K562 (cell line): ENCODE measurements around the gene LMAN2. TPM values are rescaled to one million over a fixed set of nuclear protein-coding genes. Genes with fewer than 3 reads are reported as not detected.

Experiments
- BCL6 ChIP-seq: fragments of 250-450 bp; sonication (Bioruptor Pico); IDR thresholded peaks from 2 replicates; pipeline ENCODE4 v1.4.0; 2020
- BRD4 ChIP-seq: fragments of 200-600 bp; sonication (generic); IDR thresholded peaks from 2 replicates; pipeline ENCODE4 v1.6.1; 2017; ENCODE audit warnings: inconsistent platforms
- CBFB ChIP-seq: sonication (generic); formaldehyde crosslinking; IDR thresholded peaks from 2 replicates; pipeline ENCODE4 v1.4.0; 2020; ENCODE audit warnings: mild to moderate bottlenecking, missing genetic modification reagents
- CSDE1 ChIP-seq, 2 experiments: fragments of 450-650 bp; IDR thresholded peaks; 2 replicates each; pipeline ENCODE4 v1.6.1; 2016; ENCODE audit warnings: mild to moderate bottlenecking in 1 of 2
- ELF4 ChIP-seq: fragments of 450-650 bp; formaldehyde crosslinking; IDR thresholded peaks from 2 replicates; pipeline ENCODE4 v1.4.0; 2022; ENCODE audit warnings: missing genetic modification characterization
- HMG20B ChIP-seq: fragments of 250-450 bp; sonication (Bioruptor Pico); IDR thresholded peaks from 2 replicates; pipeline ENCODE4 v1.5.0; 2021; ENCODE audit warnings: mild to moderate bottlenecking
- IRF9 ChIP-seq: fragments of 450-650 bp; IDR thresholded peaks from 2 replicates; pipeline ENCODE4 v1.6.1; 2016; ENCODE audit warnings: missing biosample characterization, missing genetic modification characterization
- JUND ChIP-seq, 2 experiments: IDR thresholded peaks; 2 replicates in 1 of 2; 3 replicates in 1 of 2; pipeline ENCODE4 v1.6.1; 2011; ENCODE audit warnings: borderline replicate concordance in 2 of 2, low read depth in 2 of 2, low read length in 2 of 2, improper control_type of control experiment in 1 of 2, missing biosample characterization in 1 of 2, missing genetic modification characterization in 1 of 2, missing genetic modification reagents in 1 of 2
- KHSRP ChIP-seq: fragments of 450-650 bp; IDR thresholded peaks from 2 replicates; pipeline ENCODE4 v1.6.1; 2017
- MCM5 ChIP-seq: fragments of 450-650 bp; IDR thresholded peaks from 2 replicates; pipeline ENCODE4 v1.6.1; 2016; ENCODE audit warnings: low read depth
- REST ChIP-seq, 2 experiments: fragments of 450-650 bp; formaldehyde crosslinking in 1 of 2; IDR thresholded peaks; 2 replicates each; pipeline versions ENCODE4 v1.4.0 to v1.6.1; 2014 to 2020; ENCODE audit warnings: mild to moderate bottlenecking in 2 of 2, borderline replicate concordance in 1 of 2, low read depth in 1 of 2
- SIN3B ChIP-seq: fragments of 450-650 bp; IDR thresholded peaks from 2 replicates; pipeline ENCODE4 v1.6.1; 2017; ENCODE audit warnings: low read depth, mild to moderate bottlenecking, moderate library complexity
- SRSF3 ChIP-seq: fragments of 200-400 bp; formaldehyde crosslinking; IDR thresholded peaks from 2 replicates; pipeline ENCODE4 v1.6.1; 2016; ENCODE audit warnings: mild to moderate bottlenecking, low read length, moderate library complexity; ENCODE audit not compliant: insufficient read depth
- TEAD4 ChIP-seq, 2 experiments: sonication (generic) in 1 of 2; formaldehyde crosslinking in 1 of 2; IDR thresholded peaks; 2 replicates each; pipeline versions ENCODE4 v1.6.1 to v1.8.0; 2012 to 2022; ENCODE audit warnings: borderline replicate concordance in 1 of 2, inconsistent platforms in 1 of 2, low read length in 1 of 2, mild to moderate bottlenecking in 1 of 2, missing genetic modification reagents in 1 of 2
- polyA plus RNA-seq, 8 experiments: library from polyadenylated mRNA; depleted of rRNA in 4 of 8; stranded (reverse) in 5 of 8; unstranded in 3 of 8; fragments of >200 nt; fragmentation: Nextera tagmentation in 2 of 8; fragmentation: Illumina TruSeq in 1 of 8; extraction: Ambion mirVana in 2 of 8; extraction: Trizol in 1 of 8; gene quantifications; 2 replicates each; pipeline versions ENCODE4 v1.2.1 to v1.2.3, GENCODE V29; 2011 to 2014; ENCODE audit warnings: inconsistent platforms in 1 of 8, missing spikeins in 1 of 8
- total RNA-seq, 7 experiments: library from RNA; depleted of rRNA in 6 of 7; stranded (reverse); fragments of >200 nt in 6 of 7; fragmentation: Illumina TruSeq in 2 of 7; extraction: Trizol in 2 of 7; gene quantifications; 2 replicates each; pipeline versions ENCODE4 v1.2.1 to v1.2.3, GENCODE V29; 2011 to 2021; ENCODE audit warnings: low replicate concordance in 1 of 7

Gene LMAN2
- total and polyA plus RNA-seq, 9 of the 15 experiments (the other 6 are each of a cell fraction or from before 2014, with no cell fraction given), result 2.7 to 254 (median 136) TPM

GRCh38 chr5:177366528-177367322 lies 15.3 kb upstream of the LMAN2 start (continued):
- TF ChIP-seq TEAD4 (IDR thresholded peaks at IDR 0.05; ENCODE audit: low read length) (no peak), TEAD4 (CRISPR knock-in tag; IDR thresholded peaks at IDR 0.05; ENCODE audit: borderline replicate concordance) (no peak), SIN3B (no peak), REST (IDR thresholded peaks at IDR 0.05; ENCODE audit: borderline replicate concordance) (peak; percentile 48; the same call in 1 of the 2 replicates), REST (CRISPR knock-in tag; IDR thresholded peaks at IDR 0.05; ENCODE audit: low read depth) (no peak), HMG20B (CRISPR knock-in tag) (no peak), KHSRP (no peak), BRD4 (no peak), IRF9 (tag) (0 out of 2 replicates have a peak, but pooled peaks have one; percentile 38), JUND (IDR thresholded peaks at IDR 0.05; ENCODE audit: borderline replicate concordance, low read depth, low read length) (0 out of 2 replicates have a peak, but pooled peaks have one; percentile 37), JUND (tag; IDR thresholded peaks at IDR 0.05; ENCODE audit: borderline replicate concordance, low read depth, low read length) (no peak; the same call in 2 of the 3 replicates), SRSF3 (no peak), CSDE1 (IDR thresholded peaks at IDR 0.05) (no peak), ELF4 (CRISPR knock-in tag) (peak; percentile 85), MCM5 (no peak), BCL6 (CRISPR knock-in tag) (no peak), CBFB (CRISPR knock-in tag) (no peak)
